Neural progenitor cell (in vitro differentiated cells): ENCODE data around the gene ELMO1. TPM values are rescaled to one million over a fixed set of nuclear protein-coding genes. Genes with fewer than 3 reads are reported as not detected.
A peak's percentile ranks its signal among the peaks of the same experiment; 100 is the strongest.

ENCODE experiments used
- DNase-seq: peaks from one replicate; pipeline ENCODE4 v3.0.0-alpha.2; 2016; ENCODE audit warnings: low spot score
- H2AFZ ChIP-seq: fragments of 200-600 bp; sonication (generic); replicated peaks from 2 replicates; pipeline ENCODE4 v1.6.1; 2016; ENCODE audit warnings: antibody characterized with exemption
- H3F3A ChIP-seq: fragments of 200-600 bp; sonication (generic); 2 replicates; pipeline ENCODE4 v1.6.1; 2016; ENCODE audit warnings: antibody characterized with exemption, low read depth
- H3K27ac ChIP-seq: fragments of 200-600 bp; sonication (generic); 2 replicates; pipeline ENCODE4 v1.5.1; 2016; ENCODE audit warnings: mild to moderate bottlenecking
- H3K27me3 ChIP-seq: fragments of 200-600 bp; sonication (generic); 2 replicates; pipeline ENCODE4 v1.6.1; 2016; ENCODE audit warnings: mild to moderate bottlenecking, moderate library complexity
- H3K36me3 ChIP-seq: fragments of 200-600 bp; sonication (generic); 2 replicates; pipeline ENCODE4 v1.5.1; 2016
- H3K4me1 ChIP-seq: fragments of 200-600 bp; sonication (generic); 2 replicates; pipeline ENCODE4 v1.6.1; 2016; ENCODE audit warnings: mixed run types
- H3K4me2 ChIP-seq: fragments of 200-600 bp; sonication (generic); 2 replicates; pipeline ENCODE4 v1.6.1; 2016
- H3K4me3 ChIP-seq: fragments of 200-600 bp; sonication (generic); 2 replicates; pipeline ENCODE4 v1.5.1; 2016
- H3K79me2 ChIP-seq: fragments of 200-600 bp; sonication (generic); 2 replicates; pipeline ENCODE4 v1.6.1; 2016; ENCODE audit warnings: low read depth
- H3K9ac ChIP-seq: fragments of 200-600 bp; sonication (generic); 2 replicates; pipeline ENCODE4 v1.6.1; 2016
- H3K9me3 ChIP-seq: fragments of 200-600 bp; sonication (generic); 2 replicates; pipeline ENCODE4 v1.5.1; 2016; ENCODE audit warnings: low read depth
- H4K20me1 ChIP-seq: fragments of 200-600 bp; sonication (generic); 2 replicates; pipeline ENCODE4 v1.6.1; 2016; ENCODE audit warnings: low read depth
- H3K27ac Mint-ChIP-seq: 3 replicates; pipeline ENCODE4 v1.8.0; 2021; ENCODE audit warnings: mixed read lengths
- H3K27me3 Mint-ChIP-seq: 2 replicates; pipeline ENCODE4 v1.8.0; 2022; ENCODE audit warnings: low read depth, mild to moderate bottlenecking, inconsistent platforms, moderate library complexity, mixed read lengths; ENCODE audit not compliant: insufficient read depth
- H3K36me3 Mint-ChIP-seq: 3 replicates; pipeline ENCODE4 v1.8.0; 2021; ENCODE audit warnings: mixed read lengths
- H3K4me1 Mint-ChIP-seq: 3 replicates; pipeline ENCODE4 v1.8.0; 2021; ENCODE audit warnings: mixed read lengths
- H3K4me3 Mint-ChIP-seq: 3 replicates; pipeline ENCODE4 v1.8.0; 2021; ENCODE audit warnings: mild to moderate bottlenecking, moderate library complexity, mixed read lengths
- H3K9me3 Mint-ChIP-seq: 3 replicates; pipeline ENCODE4 v1.8.0; 2020; ENCODE audit warnings: mixed read lengths
- CTCF ChIP-seq: fragments of 200-600 bp; sonication (generic); IDR thresholded peaks from 2 replicates; pipeline ENCODE4 v1.5.1; 2017; ENCODE audit warnings: antibody characterized with exemption, mild to moderate bottlenecking
- EZH2 ChIP-seq: fragments of 200-600 bp; sonication (generic); IDR thresholded peaks from 2 replicates; pipeline ENCODE4 v1.6.1; 2017; ENCODE audit warnings: antibody characterized with exemption, mild to moderate bottlenecking, moderate library complexity
- EZH2phosphoT487 ChIP-seq: fragments of 200-600 bp; sonication (generic); IDR thresholded peaks from 2 replicates; pipeline ENCODE4 v1.6.1; 2017; ENCODE audit warnings: antibody characterized with exemption
- total RNA-seq: library from RNA; depleted of rRNA; stranded (reverse); fragments of >200 nt; gene quantifications from 2 replicates; pipeline ENCODE4 v1.2.3, GENCODE V29; 2015; ENCODE audit warnings: low replicate concordance

ELMO1 gene
- total RNA-seq, 1 donor from 2014 or later = 22.0 TPM

DNA sequence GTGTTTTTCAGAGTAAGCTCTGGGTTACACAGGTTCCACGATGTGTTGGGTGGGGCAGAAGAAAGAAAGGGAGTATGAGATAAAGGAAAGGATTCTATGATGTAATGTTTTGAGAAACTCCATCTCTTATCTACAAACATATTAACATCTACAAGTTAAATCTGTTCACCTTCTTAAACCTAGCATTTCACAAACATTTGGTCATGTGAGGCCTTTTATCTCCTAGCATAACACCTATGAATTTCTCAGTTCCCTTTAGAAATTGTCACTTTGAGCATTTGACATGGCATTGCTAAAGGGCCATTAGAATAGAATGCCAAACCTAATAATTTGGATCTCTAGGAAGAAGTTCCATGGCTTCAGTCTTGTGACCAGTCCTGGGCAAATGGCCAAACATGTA is 507.3 kb downstream of the ELMO1 start:
- Histone ChIP-seq H3K9ac (no peak overlapping the region), H3K4me3 (no peak overlapping the region), H3K27ac (no peak overlapping the region), H3K79me2 (no peaks in the 10 kb centered on the region), H3K9me3 (peaks cover 16% of the 10 kb centered on the region), H3F3A (no peaks in the 10 kb centered on the region), H3K36me3 (no peaks in the 10 kb centered on the region), H3K4me2 (no peak overlapping the region), H4K20me1 (no peaks in the 10 kb centered on the region), H3K27me3 (no peaks in the 10 kb centered on the region), H3K4me1 (peaks cover 4% of the 10 kb centered on the region), H2AFZ (no peak overlapping the region)
- Mint-ChIP-seq H3K36me3 (peaks cover 7% of the 10 kb centered on the region), H3K27ac (no peak overlapping the region), H3K27me3 (peaks cover 3% of the 10 kb centered on the region), H3K9me3 (peaks cover 23% of the 10 kb centered on the region), H3K4me3 (no peak overlapping the region), H3K4me1 (no peaks in the 10 kb centered on the region)
- TF ChIP-seq EZH2 = no peak
- TF ChIP-seq EZH2phosphoT487 = no peak
- TF ChIP-seq CTCF = no peak
- no peak for DNase-seq

DNA sequence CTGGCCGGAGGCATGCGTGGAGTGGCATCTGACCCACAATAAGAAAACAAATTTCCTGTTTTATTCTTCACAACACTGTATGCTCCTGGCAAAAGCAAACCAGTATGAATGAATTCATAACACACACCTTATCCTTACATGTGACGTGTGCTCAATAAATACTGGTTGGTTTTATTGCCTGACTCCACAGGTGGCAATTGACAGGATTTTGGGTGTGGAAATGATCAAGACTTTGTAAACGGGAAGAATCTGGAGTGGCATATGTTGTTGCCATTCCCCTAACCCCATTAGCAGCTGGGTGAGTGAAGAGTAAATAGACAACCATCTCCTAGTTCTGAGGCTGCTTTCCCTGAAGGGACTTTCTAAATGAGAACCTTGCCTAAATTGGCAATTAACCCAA is 508.8 kb downstream of the ELMO1 start:
- Histone ChIP-seq H3F3A (no peaks in the 10 kb centered on the region), H3K4me2 (no peak overlapping the region), H3K79me2 (no peaks in the 10 kb centered on the region), H3K4me3 (no peak overlapping the region), H3K4me1 (peaks cover 4% of the 10 kb centered on the region), H3K27ac (no peak overlapping the region), H3K9ac (no peak overlapping the region), H3K9me3 (peaks cover 16% of the 10 kb centered on the region), H4K20me1 (no peaks in the 10 kb centered on the region), H3K36me3 (no peaks in the 10 kb centered on the region), H2AFZ (no peak overlapping the region), H3K27me3 (no peaks in the 10 kb centered on the region)
- peaks cover 3% of the 10 kb centered on the region for H3K27me3 Mint-ChIP-seq
- no peak for DNase-seq
- TF ChIP-seq CTCF = no peak
- no peak for TF ChIP-seq EZH2phosphoT487
- no peak for TF ChIP-seq EZH2
- H3K9me3 Mint-ChIP-seq = peaks cover 32% of the 10 kb centered on the region
- no peak overlapping the region for H3K27ac Mint-ChIP-seq
- H3K36me3 Mint-ChIP-seq = peaks cover 7% of the 10 kb centered on the region
- H3K4me1 Mint-ChIP-seq = no peaks in the 10 kb centered on the region
- no peak overlapping the region for H3K4me3 Mint-ChIP-seq

DNA sequence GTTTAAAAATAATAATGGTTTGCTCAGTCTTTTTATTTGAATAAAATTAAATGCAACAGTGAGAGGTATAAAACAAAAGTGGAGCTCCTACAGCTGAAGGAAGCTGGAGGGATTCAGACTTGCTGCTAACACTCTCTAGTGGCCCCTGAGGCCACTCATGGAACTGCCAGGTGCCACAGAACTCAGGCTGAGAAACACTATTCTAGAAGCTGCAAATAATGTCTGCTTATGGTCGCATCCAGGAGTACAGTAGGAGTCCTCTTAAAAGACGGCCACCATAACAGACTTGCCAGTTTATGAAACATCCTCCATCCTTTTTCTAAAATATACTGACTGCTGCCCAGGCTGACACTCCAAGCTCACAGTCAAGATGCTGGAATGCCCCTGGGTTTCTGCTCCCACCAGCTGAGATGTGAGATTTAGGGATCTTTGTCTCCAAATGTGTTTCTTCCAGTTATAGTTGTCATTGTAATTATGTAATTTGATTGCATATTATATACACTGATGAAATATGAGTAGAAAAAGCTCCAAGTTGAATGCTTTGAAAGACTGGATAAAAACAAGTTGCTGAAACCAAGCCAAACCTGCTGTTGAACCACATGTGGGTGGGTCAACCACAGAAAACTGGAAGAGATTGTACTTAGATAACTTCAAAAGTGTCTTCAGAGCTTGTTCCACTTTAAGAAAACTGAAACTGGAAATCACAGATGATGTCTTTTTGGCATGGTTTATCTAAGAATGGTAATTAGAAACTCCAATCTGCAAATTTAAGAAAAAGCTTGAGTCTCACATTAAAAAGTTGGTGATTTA is 510.7 kb downstream of the ELMO1 start:
- Mint-ChIP-seq H3K27ac (no peak overlapping the region), H3K36me3 (peaks cover 5% of the 10 kb centered on the region), H3K4me1 (no peaks in the 10 kb centered on the region), H3K27me3 (peaks cover 5% of the 10 kb centered on the region), H3K4me3 (no peak overlapping the region), H3K9me3 (peaks cover 34% of the 10 kb centered on the region)
- H2AFZ ChIP-seq = no peak overlapping the region
- H3K36me3 ChIP-seq = no peaks in the 10 kb centered on the region
- H3K79me2 ChIP-seq = no peaks in the 10 kb centered on the region
- no peaks in the 10 kb centered on the region for H4K20me1 ChIP-seq
- H3K9ac ChIP-seq = no peak overlapping the region
- no peaks in the 10 kb centered on the region for H3K27me3 ChIP-seq
- no peak overlapping the region for H3K4me2 ChIP-seq
- no peaks in the 10 kb centered on the region for H3F3A ChIP-seq
- H3K27ac ChIP-seq = no peak overlapping the region
- TF ChIP-seq EZH2phosphoT487 (no peak), CTCF (peak; percentile 35)
- no peak for DNase-seq
- peaks cover 10% of the 10 kb centered on the region for H3K4me1 ChIP-seq
- H3K4me3 ChIP-seq = no peak overlapping the region
- H3K9me3 ChIP-seq = peaks cover 16% of the 10 kb centered on the region
